Stimulated activated CD4-positive, alpha-beta T cell treated with anti-CD3 and anti-CD28 coated beads, Interleukin-2, amount 100 ng/mL, for 48 hours (primary cell): Measurements from ENCODE around the gene CLEC20A.
A peak's percentile ranks its signal among the peaks of the same experiment; 100 is the strongest.

ENCODE experiments used
- DNase-seq, 2 donors: peaks; one replicate each; pipeline ENCODE4 v3.0.0-alpha.2; 2020

The CLEC20A gene

DNA sequence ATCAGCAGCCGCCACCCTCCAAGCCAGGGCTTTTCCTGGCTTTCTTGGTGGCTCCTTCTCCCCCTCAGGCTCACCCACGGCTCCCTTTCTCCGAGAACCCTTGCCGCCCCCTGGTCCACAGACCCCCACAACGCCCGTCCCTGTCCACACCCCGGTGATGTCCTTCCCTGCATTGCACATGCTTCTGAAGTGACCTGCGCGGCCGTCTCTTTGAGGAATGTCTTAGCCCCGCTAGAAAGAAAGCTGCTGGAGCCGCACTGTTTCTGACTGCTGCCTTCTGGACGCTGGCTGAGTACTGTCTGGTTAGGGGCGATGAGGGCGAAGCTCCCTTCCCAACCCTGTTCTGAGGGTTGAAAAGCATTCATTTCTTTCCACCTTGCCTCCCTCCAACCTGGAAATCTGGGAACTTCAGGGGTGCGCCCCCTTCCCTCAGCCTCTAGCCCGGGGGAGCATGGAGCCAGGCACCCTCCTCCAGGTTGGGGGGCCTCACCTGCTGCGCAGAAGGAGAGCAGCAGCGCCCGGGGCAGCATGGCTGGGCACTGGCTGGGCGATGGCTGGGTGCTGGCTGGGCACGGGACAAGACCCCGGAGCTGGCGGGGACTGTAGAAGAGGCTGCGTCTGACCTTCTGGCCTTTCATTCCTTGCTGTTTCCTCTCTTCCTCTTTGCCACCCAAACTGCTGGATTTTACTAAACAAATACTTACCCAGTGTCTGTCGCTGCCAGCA lies at the start of gene CLEC20A:
Gene CLEC20A (minus strand): TSS at position 555 of the 726 bp plus-strand sequence. CDS start 25 bp downstream, at position 530.
- DNase-seq = no peak

GRCh38 chr1:178544531-178544930 lies 47.8 kb upstream of the CLEC20A start:
- no peak for DNase-seq

DNA sequence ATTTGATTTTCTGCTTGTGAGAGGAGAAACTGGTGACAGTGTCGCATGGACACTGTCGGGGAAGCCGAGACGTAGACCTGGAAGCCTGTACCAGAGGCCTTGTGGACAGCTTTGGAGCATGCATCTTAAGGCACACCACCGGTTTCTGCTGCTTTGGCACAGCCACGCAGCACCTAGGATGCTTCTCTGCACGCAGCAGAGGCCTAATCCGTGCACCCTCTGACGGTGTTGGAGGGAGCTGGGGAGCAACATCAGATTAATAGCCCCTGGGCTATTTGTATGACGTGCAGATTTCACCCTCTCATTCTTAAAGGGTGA lies 46.5 kb upstream of the CLEC20A start:
- no peak for DNase-seq

GRCh38 chr1:178542554-178543289 lies 46.0 kb upstream of the CLEC20A start:
- DNase-seq = peak; percentile 93 to 96

- peak; percentile 37 to 39 for DNase-seq
Observed at GRCh38 chr1:178541829-178542553, 45.2 kb upstream of the CLEC20A start.

- no peak for DNase-seq
Observed at GRCh38 chr1:178541379-178541778, 44.6 kb upstream of the CLEC20A start.

DNA sequence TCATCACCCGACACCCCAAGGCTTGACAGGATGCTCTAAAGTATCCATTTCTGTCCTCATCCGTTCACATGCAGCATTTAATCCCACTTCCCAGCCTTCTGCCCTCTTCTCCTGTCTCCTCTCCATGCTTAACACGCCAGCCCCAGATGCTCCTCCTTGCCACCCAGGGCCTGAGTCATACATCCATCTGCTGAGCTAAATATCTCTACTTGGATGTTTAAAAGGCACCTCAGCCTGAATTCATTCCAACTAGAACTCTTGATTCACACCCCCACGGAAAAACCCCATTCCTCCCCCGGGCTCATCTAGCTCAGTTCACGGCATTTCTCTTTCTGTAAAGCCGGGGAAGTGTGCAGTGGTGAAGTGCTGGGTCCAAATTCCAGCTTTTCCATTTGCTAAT lies 43.9 kb upstream of the CLEC20A start:
- no peak for DNase-seq

- no peak for DNase-seq
Observed at GRCh38 chr1:178540204-178540603, 43.4 kb upstream of the CLEC20A start.

DNA sequence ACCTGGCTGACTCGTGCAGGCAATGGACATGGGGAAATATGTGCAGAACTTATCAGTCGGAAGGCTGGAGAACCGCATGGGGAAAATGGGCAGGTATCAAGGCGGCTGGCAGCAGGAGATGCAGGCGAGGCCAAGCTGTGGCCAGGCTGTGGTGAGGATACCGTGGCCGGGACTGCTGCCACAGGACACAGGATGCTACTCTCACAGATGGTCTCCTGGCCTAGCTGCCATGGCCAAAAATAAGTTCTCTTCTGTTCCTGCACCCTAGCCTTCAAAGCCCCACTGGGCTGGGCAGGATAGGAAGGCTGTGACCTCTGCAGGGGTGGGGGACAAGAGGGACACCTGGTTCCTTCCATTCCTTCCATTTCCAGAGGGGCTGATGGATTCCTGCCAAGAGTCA lies 42.5 kb upstream of the CLEC20A start:
- DNase-seq = no peak

GRCh38 chr1:178538192-178538916 lies 41.6 kb upstream of the CLEC20A start:
- DNase-seq = no peak

GRCh38 chr1:178537382-178538090 lies 40.8 kb upstream of the CLEC20A start:
- no peak for DNase-seq

- DNase-seq = no peak
Observed at GRCh38 chr1:178536844-178537371, 40.1 kb upstream of the CLEC20A start.

GRCh38 chr1:178536329-178536728 lies 39.6 kb upstream of the CLEC20A start:
- no peak for DNase-seq

DNA sequence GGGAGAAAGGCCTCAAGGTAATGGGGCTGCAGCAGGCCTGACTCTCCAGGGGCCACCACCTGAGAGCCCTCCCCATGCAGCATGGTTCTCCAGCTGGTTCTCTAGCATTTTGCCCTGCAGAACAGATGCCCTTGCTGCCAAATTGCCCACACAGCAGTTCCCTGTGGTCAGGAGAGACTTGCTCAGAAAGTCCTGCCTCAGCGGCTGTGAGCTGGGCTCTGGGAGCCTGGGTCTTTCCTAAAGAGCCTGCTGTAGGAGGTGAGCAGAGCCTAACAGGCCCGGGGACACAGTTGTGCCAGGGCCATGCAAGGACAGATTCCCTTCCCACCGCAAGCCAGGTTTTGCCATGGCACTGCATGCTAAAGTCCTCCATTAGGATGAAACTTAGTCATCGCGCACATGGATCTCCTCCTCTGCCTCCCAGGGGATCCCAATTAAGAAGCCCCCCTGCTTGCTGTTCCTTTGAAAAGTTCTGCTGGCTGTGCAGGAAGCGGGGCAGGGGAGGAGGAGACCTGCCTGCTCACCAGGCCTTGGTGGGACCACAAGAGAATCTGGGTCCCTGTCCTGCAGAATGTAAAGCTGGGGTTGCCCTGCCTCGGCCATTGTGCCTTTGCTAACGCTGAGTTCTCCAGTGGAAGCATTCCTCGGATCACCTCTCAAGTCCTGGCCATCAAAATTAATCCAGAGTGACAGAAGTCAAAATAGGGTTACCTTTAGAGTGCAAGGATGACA lies 37.5 kb upstream of the CLEC20A start:
- no peak for DNase-seq

DNA sequence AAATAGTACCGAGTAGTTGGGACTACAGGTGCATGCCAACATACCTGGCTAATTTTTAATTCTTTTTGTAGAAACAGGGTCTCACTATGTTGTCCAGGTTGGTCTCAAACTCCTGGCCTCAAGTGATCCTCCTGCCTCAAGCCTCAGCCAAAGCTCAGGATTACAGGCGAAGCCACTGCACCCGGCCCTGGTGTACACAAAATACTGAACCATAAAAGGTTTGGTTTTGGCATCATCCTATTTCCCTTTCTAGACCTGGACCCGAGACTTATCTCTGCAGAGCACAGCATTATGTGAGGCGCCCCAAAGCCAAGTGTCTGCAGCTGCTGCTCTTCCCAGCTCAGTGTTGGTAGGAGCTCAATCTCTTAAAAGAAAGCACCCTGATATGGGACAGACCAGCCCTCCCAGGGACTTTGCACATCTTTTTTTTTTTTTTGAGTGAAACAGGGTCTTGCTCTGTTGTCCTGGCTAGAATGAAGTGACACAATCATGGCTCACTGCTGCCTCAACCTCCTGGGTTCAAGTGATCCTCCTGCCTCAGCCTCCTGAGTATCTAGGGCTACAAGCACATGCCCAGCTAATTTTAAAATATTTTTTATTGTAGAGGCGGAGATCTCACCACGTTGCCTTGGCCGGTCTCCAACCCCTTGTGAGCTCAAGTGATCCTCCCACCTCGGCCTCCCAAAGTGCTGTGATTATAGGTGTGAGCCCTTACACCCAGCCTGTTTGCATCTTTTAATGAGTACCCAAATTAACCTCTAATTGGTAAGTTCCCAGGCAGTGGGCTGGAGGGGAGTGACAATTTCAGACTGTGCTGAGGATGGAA lies 36.6 kb upstream of the CLEC20A start:
- DNase-seq = no peak

GRCh38 chr1:178532392-178532791 lies 35.6 kb upstream of the CLEC20A start:
- peak; percentile 73 to 74 for DNase-seq

GRCh38 chr1:178531887-178532286 lies 35.1 kb upstream of the CLEC20A start:
- DNase-seq = no peak

- DNase-seq = no peak
Observed at GRCh38 chr1:178530502-178530901, 33.7 kb upstream of the CLEC20A start.

GRCh38 chr1:178530037-178530402 lies 33.3 kb upstream of the CLEC20A start:
- DNase-seq = no peak

DNA sequence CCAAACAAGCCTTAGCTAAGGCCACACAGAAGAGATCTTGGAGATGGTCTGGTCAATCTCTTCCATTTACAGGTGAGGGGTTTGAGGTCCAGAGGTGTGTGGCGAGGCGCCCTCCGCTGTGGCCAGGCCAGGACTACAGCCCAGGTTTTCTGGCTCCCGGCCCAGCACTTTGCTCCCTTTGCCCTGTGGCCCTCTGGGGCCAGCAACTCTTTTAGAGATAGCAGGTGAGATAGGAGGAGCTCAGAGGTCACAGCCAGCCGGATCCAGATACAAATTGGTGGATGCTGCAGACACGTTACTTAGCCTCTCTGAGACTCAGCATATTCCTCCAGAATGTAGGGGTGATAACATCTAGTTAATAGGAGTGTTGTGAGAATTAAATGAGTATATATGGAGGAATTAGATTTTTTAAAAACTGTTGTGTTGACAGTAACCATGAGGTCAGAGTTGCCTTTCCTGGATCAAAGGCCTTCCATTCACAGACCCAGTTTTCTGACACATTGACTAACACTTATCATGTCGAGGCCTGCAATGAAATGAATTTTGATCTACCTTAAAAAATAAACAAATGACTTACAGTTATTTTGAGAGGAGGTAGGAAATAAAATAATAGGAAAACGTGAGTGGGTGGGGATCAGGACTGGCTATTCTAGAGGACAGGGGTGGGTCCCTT lies 32.7 kb upstream of the CLEC20A start:
- DNase-seq = no peak
